Kidney (tissue), 14 donors: Measurements from ENCODE around the gene AP1S3. TPM values are rescaled to one million over a fixed set of nuclear protein-coding genes. Genes with fewer than 3 reads are reported as not detected.

Source experiments
- DNase-seq, 5 donors: peaks; one replicate each; pipeline ENCODE4 v3.0.0-alpha.2; 2013 to 2020
- FAIRE-seq: peaks from 2 replicates; lab custom pipeline; 2012; peaks lifted over from hg19 to GRCh38; lab: Jason Lieb, UNC
- H3K27ac ChIP-seq, 2 donors: one replicate each; pipeline ENCODE4 v1.7.0; 2013; ENCODE audit warnings: low read depth in 2 of 2, low read length in 2 of 2, inconsistent platforms in 1 of 2
- H3K27me3 ChIP-seq: one replicate; pipeline ENCODE4 v1.7.1; 2013; ENCODE audit warnings: low read length, inconsistent platforms; ENCODE audit not compliant: control insufficient read depth, insufficient read depth
- H3K36me3 ChIP-seq, 3 donors: one replicate each; pipeline versions ENCODE4 v1.7.0 to v1.7.1; 2013; ENCODE audit warnings: low read length in 3 of 3, control low read depth in 1 of 3, inconsistent platforms in 1 of 3; ENCODE audit not compliant: insufficient read depth in 3 of 3, control insufficient read depth in 2 of 3
- H3K4me1 ChIP-seq, 3 donors: one replicate each; pipeline versions ENCODE4 v1.7.0 to v1.7.1; 2013; ENCODE audit warnings: low read length in 3 of 3, inconsistent platforms in 1 of 3, low read depth in 1 of 3; ENCODE audit not compliant: control insufficient read depth in 2 of 3, insufficient read depth in 2 of 3
- H3K4me3 ChIP-seq, 3 donors: one replicate each; pipeline versions ENCODE4 v1.7.0 to v1.8.1; 2013; ENCODE audit warnings: low read length in 3 of 3, control low read depth in 1 of 3, inconsistent platforms in 1 of 3
- H3K9ac ChIP-seq, 3 donors: one replicate each; pipeline versions ENCODE4 v1.7.0 to v1.7.1; 2013; ENCODE audit warnings: low read length in 3 of 3, control low read depth in 1 of 3, inconsistent platforms in 1 of 3
- H3K9me3 ChIP-seq, 3 donors: one replicate each; pipeline versions ENCODE4 v1.7.0 to v1.7.1; 2013; ENCODE audit warnings: low read length in 3 of 3, control low read depth in 1 of 3, inconsistent platforms in 1 of 3; ENCODE audit not compliant: control insufficient read depth in 2 of 3, insufficient read depth in 1 of 3
- intact Hi-C: fragments of 100-400 bp; cut with DNase I; formaldehyde crosslinking; loops from one replicate; pipeline ENCODE4 v1.11.1; 2022
- polyA plus RNA-seq: library from polyadenylated mRNA; stranded (reverse); fragments of 350-450 nt; fragmentation: Illumina TruSeq; extraction: RNeasy Lipid Tissue Mini Kit (QIAGEN cat#74804); gene quantifications from one replicate; pipeline ENCODE4 v1.2.3, GENCODE V29; 2014; ENCODE audit warnings: low read depth, low replicate concordance; ENCODE audit not compliant: insufficient read depth
- total RNA-seq: library from RNA; stranded (reverse); fragmentation: NEBNext Ultra II Directional; extraction: Animal tissue kit (Norgen Biotek cat#: 25700); gene quantifications from one replicate; pipeline ENCODE4 v1.2.1, GENCODE V29; 2021
- TF ChIP-seq, protein P1 (sequence below): IDR thresholded peaks from 3 replicates; pipeline ENCODE4 v1.5.1; 2012; ENCODE audit warnings: mild to moderate bottlenecking, moderate library complexity, borderline replicate concordance; ENCODE audit not compliant: insufficient read depth; ENCODE audit errors: extremely low read depth
- donor health status: control.
- donor health status: control.
- donor health status: control.
- donor health status: control.
- donor health status: control.
- donor health status: DM: yes; HTN: yes; CAD: no.
- donor health status: Normal renal cell carcinoma (clear cell type).

AP1S3 gene
- total and polyA plus RNA-seq, 2 donors from 2014 or later = 2.5 to 85.3 TPM

DNA sequence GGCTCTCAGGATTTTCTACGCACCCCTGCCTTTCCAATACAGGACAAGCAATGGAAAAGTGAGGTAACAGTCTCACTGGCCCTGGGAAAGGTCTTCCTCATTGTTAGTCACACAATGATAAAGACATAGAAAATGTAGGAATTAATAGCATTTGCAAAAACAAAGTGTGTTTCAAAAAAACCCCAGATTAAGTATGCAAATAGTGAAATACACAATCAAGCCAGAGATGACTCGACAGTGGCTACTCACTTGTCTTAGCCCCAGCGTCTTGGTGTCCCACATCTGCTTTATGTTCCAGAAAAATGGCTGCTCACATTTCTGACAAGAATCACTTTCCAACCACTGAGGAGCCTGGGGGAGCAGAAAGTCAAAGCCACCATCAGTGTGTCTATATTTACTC lies 47.0 kb upstream of the AP1S3 start:
- peaks cover 7 to 26% (median 18%) of the 10 kb centered on the region in 3 donors for H3K36me3 ChIP-seq
- FAIRE-seq = no peak
- H3K27ac ChIP-seq = no peak overlapping the region
- TF ChIP-seq, protein P1, sequence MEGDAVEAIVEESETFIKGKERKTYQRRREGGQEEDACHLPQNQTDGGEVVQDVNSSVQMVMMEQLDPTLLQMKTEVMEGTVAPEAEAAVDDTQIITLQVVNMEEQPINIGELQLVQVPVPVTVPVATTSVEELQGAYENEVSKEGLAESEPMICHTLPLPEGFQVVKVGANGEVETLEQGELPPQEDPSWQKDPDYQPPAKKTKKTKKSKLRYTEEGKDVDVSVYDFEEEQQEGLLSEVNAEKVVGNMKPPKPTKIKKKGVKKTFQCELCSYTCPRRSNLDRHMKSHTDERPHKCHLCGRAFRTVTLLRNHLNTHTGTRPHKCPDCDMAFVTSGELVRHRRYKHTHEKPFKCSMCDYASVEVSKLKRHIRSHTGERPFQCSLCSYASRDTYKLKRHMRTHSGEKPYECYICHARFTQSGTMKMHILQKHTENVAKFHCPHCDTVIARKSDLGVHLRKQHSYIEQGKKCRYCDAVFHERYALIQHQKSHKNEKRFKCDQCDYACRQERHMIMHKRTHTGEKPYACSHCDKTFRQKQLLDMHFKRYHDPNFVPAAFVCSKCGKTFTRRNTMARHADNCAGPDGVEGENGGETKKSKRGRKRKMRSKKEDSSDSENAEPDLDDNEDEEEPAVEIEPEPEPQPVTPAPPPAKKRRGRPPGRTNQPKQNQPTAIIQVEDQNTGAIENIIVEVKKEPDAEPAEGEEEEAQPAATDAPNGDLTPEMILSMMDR = no peak
- H3K4me3 ChIP-seq = no peak overlapping the region
- no peaks in the 10 kb centered on the region for H3K4me1 ChIP-seq
- H3K9me3 ChIP-seq = no peaks in the 10 kb centered on the region
- intact Hi-C loops = no loop called here
- DNase-seq = no peak
- no peaks in the 10 kb centered on the region for H3K27me3 ChIP-seq
- no peak overlapping the region for H3K9ac ChIP-seq

DNA sequence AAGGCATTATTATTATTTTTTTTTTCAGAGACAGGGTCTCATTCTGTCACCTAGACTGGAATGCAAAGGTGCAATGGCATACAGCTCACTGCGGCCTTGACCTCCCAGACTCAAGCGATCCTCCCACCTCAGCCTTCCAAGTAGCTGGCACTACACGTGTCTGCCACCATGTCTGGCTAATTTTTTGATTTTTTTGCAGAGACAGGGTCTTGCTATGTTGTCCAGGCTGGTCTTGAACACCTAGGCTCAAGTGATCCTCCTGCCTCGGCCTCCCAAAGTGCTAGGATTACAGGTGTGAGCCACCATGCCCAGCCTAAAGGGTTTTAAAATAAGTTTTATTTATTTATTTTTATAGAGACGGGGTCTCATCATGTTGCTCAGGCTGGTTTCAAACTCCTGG lies 45.3 kb upstream of the AP1S3 start:
- FAIRE-seq = no peak
- DNase-seq = no peak
- Histone ChIP-seq H3K4me1 (no peaks in the 10 kb centered on the region), H3K36me3 (peaks cover 6 to 31% (median 28%) of the 10 kb centered on the region in 3 donors), H3K9me3 (no peaks in the 10 kb centered on the region), H3K4me3 (no peak overlapping the region), H3K27ac (no peak overlapping the region), H3K27me3 (no peaks in the 10 kb centered on the region), H3K9ac (no peak overlapping the region)
- intact Hi-C loops = no loop called here
- TF ChIP-seq, protein P1 = no peak

DNA sequence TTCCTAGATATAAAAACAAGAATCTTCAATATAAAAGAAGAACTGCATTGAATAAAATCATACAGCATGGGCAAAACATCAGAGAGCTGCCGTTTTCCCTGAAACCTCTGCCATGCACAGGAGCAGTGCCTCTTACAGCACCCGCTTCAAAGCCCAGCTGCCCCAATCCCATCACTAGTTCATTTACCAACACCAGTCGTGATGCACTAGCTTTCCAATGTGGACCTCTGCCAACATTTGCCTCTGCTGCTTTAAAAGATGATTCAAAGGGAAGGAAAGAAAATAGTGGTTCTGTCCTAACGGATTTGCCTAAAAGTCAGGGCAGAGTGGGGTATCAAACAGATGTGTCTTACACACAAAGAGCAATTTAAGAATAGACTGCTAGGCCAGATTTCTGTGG lies 43.4 kb upstream of the AP1S3 start:
- Histone ChIP-seq H3K4me3 (no peak overlapping the region), H3K27me3 (no peaks in the 10 kb centered on the region), H3K9ac (no peak overlapping the region), H3K4me1 (no peaks in the 10 kb centered on the region), H3K27ac (no peak overlapping the region), H3K9me3 (no peaks in the 10 kb centered on the region), H3K36me3 (peaks cover 6 to 39% (median 30%) of the 10 kb centered on the region in 3 donors)
- DNase-seq (no peak), FAIRE-seq (no peak)
- intact Hi-C loops = no loop called here
- TF ChIP-seq, protein P1 = no peak
